ENCODE data around the gene MAN1A1.
"Not testable (repeated sequence)": the region's sequence is repeated elsewhere in the genome, so short reads cannot be mapped to it uniquely, and the experiment has no call there.

Gene MAN1A1

DNA sequence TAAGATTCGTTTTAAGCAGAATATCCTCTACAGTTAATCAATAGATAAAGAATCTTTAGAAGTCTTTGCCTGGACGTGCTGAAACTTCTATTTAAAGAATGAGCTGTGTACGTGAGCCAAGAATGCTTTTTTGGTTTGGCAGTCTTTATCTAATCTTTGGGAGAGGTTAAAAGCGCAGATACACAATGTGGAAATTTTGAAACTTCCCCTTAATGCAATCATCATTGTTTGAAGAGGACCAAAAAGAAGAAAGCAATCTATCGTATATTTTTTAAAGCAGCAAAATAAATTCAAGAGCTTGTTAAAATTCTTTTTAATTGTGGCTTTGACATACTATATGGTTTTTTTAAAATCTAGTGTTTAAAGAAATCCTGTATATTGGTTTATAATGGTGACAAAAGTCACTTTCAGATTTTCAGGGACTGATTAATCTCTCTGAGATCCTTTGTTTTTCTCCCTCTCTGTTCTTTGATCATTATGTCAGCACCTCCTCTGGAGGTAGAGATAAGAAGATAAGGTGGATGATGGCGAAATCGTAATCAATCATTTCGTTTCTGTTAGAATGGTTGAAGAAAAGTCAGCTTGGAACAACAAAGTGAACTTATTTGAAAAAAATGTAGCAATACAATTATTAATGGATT is 179.0 kb downstream of the MAN1A1 start:
- DNase-seq (ENCODE audit: low spot score): no peak

DNA sequence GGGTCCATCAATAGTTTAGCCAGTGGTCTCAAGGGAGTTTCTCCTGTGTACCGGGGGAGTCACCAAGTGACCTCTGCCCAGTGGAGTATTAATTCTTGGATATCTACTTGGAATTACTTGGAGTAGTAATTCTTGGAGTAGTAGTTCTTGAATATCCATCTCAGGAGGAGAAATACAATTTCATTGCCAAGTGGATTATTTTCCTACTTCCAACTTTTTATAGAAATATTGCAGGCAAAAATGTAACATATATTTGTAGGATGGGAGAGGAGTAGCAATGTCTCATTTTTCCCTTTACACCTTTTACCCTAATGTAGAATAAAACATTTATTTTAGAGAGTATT is 179.5 kb downstream of the MAN1A1 start:
- DNase-seq (ENCODE audit: low spot score): no peak

- not testable (repeated sequence) for DNase-seq (ENCODE audit: low spot score)
Observed at GRCh38 chr6:119169355-119169754, 180.2 kb downstream of the MAN1A1 start.

GRCh38 chr6:119166024-119166784 is 183.4 kb downstream of the MAN1A1 start:
- DNase-seq (ENCODE audit: low spot score): no peak

DNA sequence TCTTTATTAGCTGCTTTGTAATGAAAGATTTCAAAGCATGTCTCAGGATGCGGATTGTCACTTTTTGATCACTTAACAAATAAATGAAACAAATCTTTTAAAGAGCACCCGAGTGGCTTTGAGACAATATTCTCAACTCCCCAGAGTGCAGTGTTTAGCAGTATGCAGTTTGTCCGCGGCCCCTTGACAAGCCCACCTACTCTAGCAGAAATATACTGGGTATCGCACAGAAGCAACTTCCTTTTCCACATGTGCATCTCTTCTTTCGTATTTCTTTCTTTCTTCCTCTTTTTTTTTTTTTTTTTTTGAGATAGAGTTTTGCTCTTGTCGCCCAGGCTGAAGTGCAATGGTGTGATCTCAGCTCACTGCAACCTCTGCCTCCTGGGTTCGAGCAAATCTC is 186.6 kb downstream of the MAN1A1 start:
- DNase-seq (ENCODE audit: low spot score): no peak

DNA sequence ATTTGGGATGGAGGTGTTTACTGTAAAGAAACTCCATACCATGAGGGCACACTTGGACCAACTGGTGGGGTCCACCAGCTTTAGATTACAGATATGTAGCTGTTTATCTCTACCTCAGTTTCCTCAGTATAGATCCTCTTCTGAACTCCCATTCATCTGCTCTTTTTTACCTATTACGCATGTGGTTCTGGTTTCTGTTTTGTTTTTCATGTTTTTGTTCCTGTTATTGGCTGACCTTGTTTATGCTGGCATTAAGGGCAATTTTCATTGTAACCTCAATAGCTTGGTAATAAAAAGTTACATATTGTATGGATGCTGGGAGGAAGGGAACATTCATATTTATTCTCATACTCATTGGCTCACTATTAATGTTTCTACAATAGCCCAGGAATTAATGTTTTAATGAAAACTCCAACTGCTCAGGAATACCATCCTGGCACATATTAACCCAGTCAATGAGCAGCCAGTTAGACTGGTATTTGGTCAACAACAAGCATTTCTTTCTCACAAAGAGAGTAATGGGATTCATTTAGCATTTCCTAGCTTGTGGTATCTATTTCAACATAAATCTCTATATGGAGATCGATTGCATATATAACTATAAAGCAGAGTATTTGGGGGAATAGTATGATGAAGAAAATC is 187.3 kb downstream of the MAN1A1 start:
- DNase-seq (ENCODE audit: low spot score): no peak

DNA sequence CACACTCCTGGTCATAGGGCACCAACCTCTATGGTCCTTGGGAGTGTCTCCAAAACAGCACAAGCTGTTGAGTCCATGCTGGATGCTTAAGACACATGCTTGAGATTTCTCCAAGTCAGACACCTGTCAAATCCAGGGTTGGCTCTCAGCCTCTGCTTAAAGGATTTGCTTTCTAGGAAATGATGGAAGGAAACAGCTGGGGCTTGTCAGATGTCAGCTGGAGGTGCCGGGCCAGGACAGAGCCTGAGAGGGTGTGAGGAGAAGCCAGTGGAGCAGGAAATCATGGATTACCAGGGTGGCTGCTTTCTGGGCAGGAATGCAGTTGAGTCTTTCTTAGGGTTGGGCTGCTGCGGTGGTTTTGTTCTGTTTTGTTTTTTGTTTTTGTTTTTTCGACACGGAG is 188.1 kb downstream of the MAN1A1 start:
- DNase-seq (ENCODE audit: low spot score): no peak

GRCh38 chr6:119160911-119161310 is 188.7 kb downstream of the MAN1A1 start:
- no peak for DNase-seq (ENCODE audit: low spot score)

GRCh38 chr6:119158057-119158848 is 191.3 kb downstream of the MAN1A1 start:
- no peak for DNase-seq (ENCODE audit: low spot score)

DNA sequence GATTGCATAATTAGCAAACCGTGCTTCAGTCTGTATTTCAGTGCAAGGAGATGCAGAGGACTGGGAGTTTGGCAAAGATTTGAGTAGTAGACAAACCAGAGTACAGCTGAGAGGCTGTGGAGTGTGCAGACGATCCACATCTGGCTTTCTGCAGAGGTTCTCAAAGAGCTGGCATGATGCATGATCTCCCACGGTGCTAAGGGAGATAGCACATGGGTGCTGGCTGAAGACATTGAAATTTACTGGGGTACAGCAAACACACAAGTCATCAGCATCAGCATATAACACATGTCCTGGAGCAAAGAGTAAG is 192.1 kb downstream of the MAN1A1 start:
- DNase-seq (ENCODE audit: low spot score): no peak

- DNase-seq (ENCODE audit: low spot score): no peak
Observed at GRCh38 chr6:119156757-119157505, 192.6 kb downstream of the MAN1A1 start.

DNA sequence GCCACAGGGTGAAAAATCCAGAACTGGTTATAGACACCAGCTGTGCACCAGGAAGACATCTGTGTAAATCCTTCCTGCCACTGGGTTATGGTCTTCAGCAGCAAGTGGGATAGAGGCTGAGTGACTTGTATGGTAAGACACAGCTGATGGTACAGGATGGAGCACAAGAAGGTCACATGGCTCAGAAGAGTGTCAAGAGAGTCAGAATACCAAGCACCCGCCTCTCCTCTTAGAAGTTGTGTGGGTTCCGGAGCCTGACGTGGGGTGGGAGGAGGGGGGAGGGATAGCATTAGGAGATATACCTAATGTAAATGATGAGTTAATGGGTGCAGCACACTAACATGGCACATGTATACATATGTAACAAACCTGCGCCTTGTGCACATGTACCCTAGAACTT is 193.5 kb downstream of the MAN1A1 start:
- not testable (repeated sequence) for DNase-seq (ENCODE audit: low spot score)

- DNase-seq (ENCODE audit: low spot score): no peak
Observed at GRCh38 chr6:119152187-119152586, 197.4 kb downstream of the MAN1A1 start.

GRCh38 chr6:119148825-119149525 is 200.6 kb downstream of the MAN1A1 start:
- no peak for DNase-seq (ENCODE audit: low spot score)

- peak; percentile 7 for DNase-seq (ENCODE audit: low spot score)
Observed at GRCh38 chr6:119148098-119148824, 201.3 kb downstream of the MAN1A1 start.

DNA sequence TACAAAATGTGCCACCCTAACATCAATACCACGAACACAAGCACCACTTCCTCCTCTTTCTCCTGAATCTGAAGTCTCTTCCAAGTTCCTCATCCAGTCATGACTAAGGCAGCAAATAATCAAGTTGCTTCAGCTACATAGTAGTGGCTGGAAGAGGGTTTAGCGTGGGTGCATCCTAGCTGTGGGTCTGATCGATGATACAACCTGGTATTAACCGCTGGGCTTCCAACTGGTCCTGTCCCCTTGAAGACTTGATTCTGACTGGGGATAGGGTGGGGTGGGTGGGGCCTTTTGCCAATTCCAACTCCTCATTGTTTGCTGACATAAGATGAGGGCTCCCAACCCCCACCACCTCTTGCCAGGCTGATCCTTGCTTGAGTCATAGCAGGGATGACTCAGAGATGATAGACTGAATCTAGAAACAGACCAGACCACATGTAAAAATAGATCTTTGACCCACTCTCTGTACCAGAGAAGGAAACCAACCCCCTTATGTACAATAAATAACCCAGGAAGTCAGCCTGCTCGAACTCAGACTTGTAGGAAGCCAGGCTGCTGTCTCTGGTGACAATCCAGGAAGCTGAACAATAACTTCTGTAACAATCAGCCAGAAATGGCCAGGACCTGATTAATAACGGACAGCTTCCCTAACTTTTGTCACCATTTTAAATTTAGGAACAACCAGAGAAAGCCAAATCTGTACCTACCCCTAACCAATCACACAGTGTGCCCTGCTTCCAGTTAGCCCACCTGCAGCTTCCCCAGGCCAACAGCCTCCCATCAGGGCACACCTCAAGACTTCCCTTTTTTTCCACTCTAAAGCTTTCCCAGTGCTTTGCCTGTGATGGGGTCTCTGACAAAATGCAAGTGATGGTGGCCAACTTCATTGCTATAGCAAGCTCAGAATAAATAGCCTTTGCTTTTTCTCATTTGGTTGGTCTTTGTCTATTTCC is 202.2 kb downstream of the MAN1A1 start:
- peak; percentile 13 for DNase-seq (ENCODE audit: low spot score)

- DNase-seq (ENCODE audit: low spot score): no peak
Observed at GRCh38 chr6:119145111-119145510, 204.4 kb downstream of the MAN1A1 start.

DNA sequence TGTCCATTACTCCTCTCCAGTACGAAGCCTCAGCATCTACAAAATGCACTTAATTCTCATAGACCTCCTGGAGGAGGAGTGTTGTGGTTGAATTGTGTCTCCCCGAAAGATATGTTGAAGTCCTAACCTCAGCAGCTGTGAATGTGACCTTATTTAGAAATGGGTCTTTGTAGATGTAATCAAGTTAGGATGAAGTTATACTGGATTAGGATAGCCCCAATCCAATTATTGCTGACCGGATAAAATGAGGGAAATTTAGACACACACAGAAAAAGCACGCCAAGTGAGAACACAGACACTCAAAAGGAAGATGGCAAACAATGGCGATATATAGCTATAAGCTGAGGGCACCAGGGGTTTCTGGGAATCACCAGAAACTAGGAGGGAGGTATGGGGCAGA is 206.9 kb downstream of the MAN1A1 start:
- no peak for DNase-seq (ENCODE audit: low spot score)

DNA sequence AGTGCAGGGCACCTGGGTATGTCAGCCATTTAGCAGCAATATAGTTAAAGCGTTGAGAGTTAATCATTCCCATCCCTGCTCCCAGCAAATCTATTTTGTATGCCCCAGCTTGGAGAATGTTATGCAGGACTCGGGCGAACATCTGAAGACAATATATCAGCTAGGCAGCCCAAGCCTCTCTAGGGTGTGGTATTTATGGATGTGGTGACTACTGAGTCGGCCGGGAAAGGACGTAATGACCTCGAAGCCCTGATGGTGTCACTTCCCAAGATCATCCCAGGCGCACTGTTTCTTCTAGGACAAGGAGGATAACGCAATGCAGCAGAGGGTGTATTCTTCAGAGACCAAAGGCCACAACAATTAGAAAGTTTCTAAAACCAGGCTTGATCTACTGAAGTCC is 207.5 kb downstream of the MAN1A1 start:
- no peak for DNase-seq (ENCODE audit: low spot score)
